ENCODE measurements around the gene ALLC.
"Not testable (repeated sequence)": the region's sequence is repeated elsewhere in the genome, so short reads cannot be mapped to it uniquely, and the experiment has no call there.

ALLC gene

DNA sequence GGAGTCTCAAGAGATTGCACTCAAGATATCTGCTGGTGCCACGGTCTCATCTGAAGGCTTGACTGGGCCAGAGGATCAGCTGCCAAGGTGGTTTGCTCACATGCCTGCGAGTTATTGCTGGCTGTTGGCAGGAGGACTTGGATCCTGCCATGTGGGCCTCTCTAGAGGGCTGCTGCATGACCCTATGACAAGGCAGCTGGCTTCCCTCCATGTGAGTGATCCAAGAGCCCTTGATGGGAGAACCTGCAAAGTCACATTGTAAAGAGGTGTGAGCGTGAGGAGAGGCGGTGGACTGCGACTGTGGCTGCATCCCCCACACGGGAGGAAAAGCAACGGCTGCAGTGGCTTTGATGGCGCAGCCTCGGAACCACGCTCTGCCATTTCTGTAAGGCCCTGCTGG lies 4.0 kb upstream of the ALLC start:
- no peak for TF ChIP-seq CTCF (IDR thresholded peaks at IDR 0.05; ENCODE audit: low read depth, low read length, missing control alignments)
- no peak for DNase-seq (ENCODE audit: low read depth)
- no peak overlapping the region for H3K4me3 ChIP-seq (ENCODE audit: low read depth, low read length)

DNA sequence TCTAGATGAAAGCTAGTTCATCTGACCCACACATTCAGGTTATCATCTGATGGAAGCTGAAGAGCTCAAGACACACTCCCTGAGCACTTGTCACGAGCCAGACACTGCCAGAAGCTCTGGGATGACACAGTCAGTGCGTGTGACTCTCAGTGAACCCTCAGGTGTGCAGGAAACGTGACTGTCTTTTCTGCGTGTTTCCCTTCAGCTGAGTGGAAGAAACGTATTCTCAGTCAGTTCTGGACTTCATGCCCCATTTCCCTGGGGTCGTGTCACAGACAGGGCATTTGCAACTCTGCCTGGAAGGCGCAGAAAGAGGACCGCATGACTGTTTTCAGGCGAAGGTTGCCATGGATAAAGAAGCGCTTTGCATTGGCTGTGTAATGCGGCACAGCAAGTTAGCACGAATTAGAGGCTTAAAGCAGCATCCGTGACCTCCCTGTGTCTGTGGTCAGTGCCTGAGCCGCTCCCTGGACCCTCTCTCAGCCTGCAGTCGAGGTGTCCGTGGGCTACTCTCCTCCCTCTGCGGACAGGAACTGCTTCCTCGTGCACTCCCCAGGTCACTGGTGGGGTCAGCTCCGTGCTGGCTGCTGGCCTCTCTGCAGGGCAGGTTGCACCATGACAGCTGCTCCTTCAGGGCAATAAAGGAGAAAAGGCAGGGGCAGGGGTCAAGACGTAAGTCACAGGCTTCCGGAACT lies 3.3 kb upstream of the ALLC start:
- DNase-seq (ENCODE audit: low read depth): no peak
- TF ChIP-seq CTCF (IDR thresholded peaks at IDR 0.05; ENCODE audit: low read depth, low read length, missing control alignments): no peak
- no peak overlapping the region for H3K4me3 ChIP-seq (ENCODE audit: low read depth, low read length)

DNA sequence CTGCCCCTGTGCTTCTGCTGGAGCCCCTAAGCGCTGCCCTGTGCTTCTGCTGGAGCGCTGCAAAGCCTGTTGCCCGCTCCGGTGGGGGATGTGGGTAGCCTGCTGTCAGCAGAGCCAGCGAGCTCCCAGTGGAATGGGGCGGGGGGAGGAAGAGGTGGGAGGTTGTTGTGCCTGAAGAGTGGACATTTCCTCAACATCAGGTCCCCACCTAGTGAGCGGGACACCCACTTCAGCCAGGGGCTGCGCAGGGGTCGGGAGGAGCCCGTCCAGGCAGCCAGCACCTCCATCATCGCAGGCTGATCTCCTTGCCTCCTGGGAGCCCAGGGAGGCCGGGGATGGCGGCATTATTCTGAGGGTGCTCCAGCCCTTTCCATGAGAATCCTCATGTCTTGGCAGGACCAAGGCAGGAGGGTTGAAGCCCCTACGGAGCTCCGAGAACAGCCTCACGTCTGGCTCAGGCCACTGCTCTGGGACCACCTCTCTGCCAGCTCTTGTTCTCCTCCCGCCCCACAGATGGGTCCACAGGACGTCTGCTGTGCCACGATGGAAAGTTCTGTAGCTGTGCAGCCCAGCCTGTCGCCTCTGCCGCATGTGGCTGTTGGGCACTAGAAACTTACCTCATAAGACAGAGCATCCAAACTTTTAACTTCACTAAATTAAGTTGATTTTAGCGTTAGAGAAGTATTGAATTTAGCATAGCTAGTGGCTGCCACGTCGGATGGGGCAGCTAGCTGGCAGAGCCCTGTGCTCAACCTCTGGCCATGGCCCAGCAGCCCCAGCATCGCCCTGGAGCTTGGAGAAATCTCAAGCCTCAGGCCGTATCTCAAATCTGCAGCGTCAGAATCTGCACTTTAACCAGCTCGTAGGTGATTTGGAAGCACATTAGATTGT lies 1.9 kb upstream of the ALLC start:
- no peak for TF ChIP-seq CTCF (IDR thresholded peaks at IDR 0.05; ENCODE audit: low read depth, low read length, missing control alignments)
- H3K4me3 ChIP-seq (ENCODE audit: low read depth, low read length): no peak overlapping the region
- no peak for DNase-seq (ENCODE audit: low read depth)

- TF ChIP-seq CTCF (IDR thresholded peaks at IDR 0.05; ENCODE audit: low read depth, low read length, missing control alignments): no peak
- no peak overlapping the region for H3K4me3 ChIP-seq (ENCODE audit: low read depth, low read length)
- DNase-seq (ENCODE audit: low read depth): no peak
Measured at GRCh38 chr2:3656762-3657721, 958 bp upstream of the ALLC start.

DNA sequence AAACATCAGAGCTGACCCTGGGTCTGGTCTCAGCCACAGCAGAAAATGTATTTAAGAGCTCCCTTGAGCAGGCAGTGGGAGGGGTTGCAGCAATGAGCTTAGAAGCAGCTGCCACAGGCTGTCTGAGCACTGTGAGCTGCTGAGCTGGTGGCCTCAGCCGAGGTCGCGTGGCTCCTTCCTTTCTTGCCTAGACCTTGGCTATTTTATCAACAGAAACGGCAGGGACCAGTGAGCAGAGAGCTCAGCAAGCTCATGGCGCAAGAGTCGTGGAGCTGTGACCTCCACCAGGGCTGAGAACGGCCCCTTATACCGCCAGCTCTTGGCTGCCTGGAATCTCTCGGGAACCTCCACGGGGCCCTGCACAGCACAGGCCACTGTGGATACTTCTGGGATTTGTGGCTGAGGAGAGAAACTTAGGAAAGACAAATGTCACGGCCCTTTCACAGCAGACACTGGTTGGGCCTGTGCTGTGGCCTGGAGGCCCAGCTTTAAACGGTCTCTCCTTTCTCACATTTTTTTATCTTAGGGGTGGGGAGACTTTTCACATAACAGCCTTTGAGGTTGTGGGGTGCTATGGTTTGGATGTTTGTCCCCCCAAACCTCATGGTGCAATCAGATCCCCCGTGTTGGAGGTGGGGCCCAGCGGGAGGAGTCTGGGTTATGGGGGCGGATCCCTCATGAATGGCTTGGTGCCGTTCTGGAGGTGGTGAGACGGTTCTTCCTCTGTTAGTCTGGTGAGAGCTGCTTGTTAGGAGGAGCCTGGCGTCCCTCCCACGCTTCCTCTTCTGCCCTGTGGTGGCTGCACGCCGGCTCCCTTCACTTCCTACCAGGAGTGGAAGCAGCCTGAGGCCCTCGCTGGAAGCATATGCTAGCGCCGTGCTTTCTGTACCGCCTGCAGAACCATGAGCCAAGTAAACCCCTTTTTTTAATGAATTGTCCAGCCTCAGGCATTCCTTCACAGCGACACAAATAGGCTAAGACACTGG lies 1.7 kb downstream of the ALLC start:
- TF ChIP-seq CTCF (IDR thresholded peaks at IDR 0.05; ENCODE audit: low read depth, low read length, missing control alignments): no peak
- no peak for DNase-seq (ENCODE audit: low read depth)
- no peak overlapping the region for H3K4me3 ChIP-seq (ENCODE audit: low read depth, low read length)

GRCh38 chr2:3660640-3661039 lies 2.6 kb downstream of the ALLC start:
- DNase-seq (ENCODE audit: low read depth); H3K4me3 ChIP-seq (ENCODE audit: low read depth, low read length): not testable (repeated sequence)
